Caco-2 (cell line): ENCODE results near the gene FNDC11. TPM values are rescaled to one million over a fixed set of nuclear protein-coding genes. Genes with fewer than 3 reads are reported as not detected.

Experiments
- BruUV-seq: library from RNA; stranded (reverse); fragments of 400-500 nt; replicated peaks from 2 replicates; lab custom pipeline; 2021; lab: Mats Ljungman, UMichigan
- CTCF ChIA-PET: fragments of 300-600 bp; sonication (Branson Sonifier 250); formaldehyde crosslinking; loops from one replicate; lab custom pipeline; 2022; ENCODE audit warnings: antibody characterized with exemption; lab: Charles Lee
- POLR2A ChIA-PET: fragments of 300-600 bp; sonication (Branson Sonifier 250); formaldehyde crosslinking; loops from one replicate; lab custom pipeline; 2022; ENCODE audit warnings: antibody characterized with exemption; lab: Charles Lee
- DNase-seq, 2 experiments: peaks; one replicate each; pipeline versions ENCODE4 v3.0.0 to v3.0.0-alpha.2; 2020 to 2022
- H3K27me3 ChIP-seq: replicated peaks from 2 replicates; pipeline ENCODE4 v1.6.0; 2011; ENCODE audit warnings: low read length; ENCODE audit not compliant: control insufficient read depth, insufficient read depth
- H3K36me3 ChIP-seq: 2 replicates; pipeline ENCODE4 v1.5.1; 2011; ENCODE audit warnings: low read length; ENCODE audit not compliant: control insufficient read depth, insufficient read depth
- H3K4me1 ChIP-seq: fragments of 250-450 bp; sonication (Bioruptor Pico); 2 replicates; pipeline ENCODE4 v1.5.1; 2020; ENCODE audit warnings: mild to moderate bottlenecking
- H3K4me3 ChIP-seq: 2 replicates; pipeline ENCODE4 v1.5.1; 2011; ENCODE audit warnings: low read depth, mild to moderate bottlenecking, control low read depth, low read length
- H3K9me3 ChIP-seq: fragments of 250-450 bp; sonication (Bioruptor Pico); 2 replicates; pipeline ENCODE4 v1.5.1; 2020; ENCODE audit warnings: mild to moderate bottlenecking, moderate library complexity
- H3K27ac Mint-ChIP-seq: one replicate; pipeline ENCODE4 v1.8.0; 2022; ENCODE audit warnings: mixed read lengths; ENCODE audit not compliant: unreplicated experiment
- H3K27me3 Mint-ChIP-seq: one replicate; pipeline ENCODE4 v1.8.0; 2022; ENCODE audit warnings: mixed read lengths; ENCODE audit not compliant: insufficient read depth, unreplicated experiment
- H3K36me3 Mint-ChIP-seq: one replicate; pipeline ENCODE4 v1.8.0; 2022; ENCODE audit warnings: mild to moderate bottlenecking, mixed read lengths; ENCODE audit not compliant: insufficient read depth, unreplicated experiment
- H3K4me1 Mint-ChIP-seq: one replicate; pipeline ENCODE4 v1.8.0; 2022; ENCODE audit warnings: low read depth, mixed read lengths; ENCODE audit not compliant: unreplicated experiment
- H3K4me3 Mint-ChIP-seq: one replicate; pipeline ENCODE4 v1.8.0; 2022; ENCODE audit warnings: mild to moderate bottlenecking, moderate library complexity, mixed read lengths; ENCODE audit not compliant: unreplicated experiment
- H3K9me3 Mint-ChIP-seq: one replicate; pipeline ENCODE4 v1.8.0; 2022; ENCODE audit warnings: mixed read lengths; ENCODE audit not compliant: unreplicated experiment
- intact Hi-C: fragments of 100-400 bp; cut with micrococcal nuclease; formaldehyde crosslinking; loops from one replicate; pipeline ENCODE4 v1.10.0; 2022; ENCODE audit not compliant: unreplicated experiment
- total RNA-seq: library from RNA; stranded (reverse); gene quantifications from 2 replicates; pipeline ENCODE4 v1.2.3, GENCODE V29; 2022
- TF ChIP-seq, protein P1 (sequence below), 2 experiments: fragments of 200-600 bp in 1 of 2; IDR thresholded peaks; 1 replicate in 1 of 2; 2 replicates in 1 of 2; pipeline versions ENCODE4 v1.5.1 to v1.8.0; 2011 to 2022; ENCODE audit warnings: antibody characterized with exemption in 1 of 2, control low read depth in 1 of 2, inconsistent platforms in 1 of 2, low read depth in 1 of 2, low read length in 1 of 2, mild to moderate bottlenecking in 1 of 2, moderate library complexity in 1 of 2; ENCODE audit not compliant: insufficient read depth in 1 of 2, severe bottlenecking in 1 of 2, unreplicated experiment in 1 of 2

Gene FNDC11
- total RNA-seq, 1 experiment from 2014 or later = not detected

GRCh38 chr20:63527184-63527583, 26.8 kb upstream of the FNDC11 start:
- Mint-ChIP-seq H3K36me3 (peaks cover 72% of the 10 kb centered on the region), H3K27ac (no peak overlapping the region), H3K4me3 (no peak overlapping the region), H3K4me1 (no peaks in the 10 kb centered on the region), H3K27me3 (no peaks in the 10 kb centered on the region), H3K9me3 (no peaks in the 10 kb centered on the region)
- no peak for DNase-seq
- Histone ChIP-seq H3K4me1 (peaks cover 14% of the 10 kb centered on the region), H3K36me3 (peaks cover 12% of the 10 kb centered on the region), H3K27me3 (no peaks in the 10 kb centered on the region), H3K9me3 (peaks cover 15% of the 10 kb centered on the region), H3K4me3 (no peak overlapping the region)
- BruUV-seq = no TSS peak
- TF ChIP-seq, protein P1, sequence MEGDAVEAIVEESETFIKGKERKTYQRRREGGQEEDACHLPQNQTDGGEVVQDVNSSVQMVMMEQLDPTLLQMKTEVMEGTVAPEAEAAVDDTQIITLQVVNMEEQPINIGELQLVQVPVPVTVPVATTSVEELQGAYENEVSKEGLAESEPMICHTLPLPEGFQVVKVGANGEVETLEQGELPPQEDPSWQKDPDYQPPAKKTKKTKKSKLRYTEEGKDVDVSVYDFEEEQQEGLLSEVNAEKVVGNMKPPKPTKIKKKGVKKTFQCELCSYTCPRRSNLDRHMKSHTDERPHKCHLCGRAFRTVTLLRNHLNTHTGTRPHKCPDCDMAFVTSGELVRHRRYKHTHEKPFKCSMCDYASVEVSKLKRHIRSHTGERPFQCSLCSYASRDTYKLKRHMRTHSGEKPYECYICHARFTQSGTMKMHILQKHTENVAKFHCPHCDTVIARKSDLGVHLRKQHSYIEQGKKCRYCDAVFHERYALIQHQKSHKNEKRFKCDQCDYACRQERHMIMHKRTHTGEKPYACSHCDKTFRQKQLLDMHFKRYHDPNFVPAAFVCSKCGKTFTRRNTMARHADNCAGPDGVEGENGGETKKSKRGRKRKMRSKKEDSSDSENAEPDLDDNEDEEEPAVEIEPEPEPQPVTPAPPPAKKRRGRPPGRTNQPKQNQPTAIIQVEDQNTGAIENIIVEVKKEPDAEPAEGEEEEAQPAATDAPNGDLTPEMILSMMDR (IDR thresholded peaks at IDR 0.05; ENCODE audit: insufficient read depth in 1 of 2, low read depth in 1 of 2, low read length in 1 of 2, severe bottlenecking in 1 of 2, unreplicated experiment in 1 of 2) = no peak
- ChIA-PET CTCF (interaction anchor here (0.6 to 1.7 kb wide), 3 partner anchors 11 to 601 kb away, joined by 3 to 6 read pairs (median 4); no protein-coding TSS in a partner anchor), POLR2A (interaction anchor here (0.7 kb wide), 1 partner anchor 9 kb away, joined by 3 read pairs; no protein-coding TSS in a partner anchor)
- intact Hi-C loops = no loop called here

GRCh38 chr20:63529180-63529860, 24.6 kb upstream of the FNDC11 start:
- ChIA-PET CTCF (interaction anchor here (0.6 to 2.5 kb wide), 5 partner anchors 8 to 450 kb away, joined by 3 to 7 read pairs (median 4); partner anchors contain the start of genes PPDPF, PTK6 and SAMD10), POLR2A (interaction anchor here (0.5 to 2.5 kb wide), 7 partner anchors 9 to 1245 kb away, joined by 3 to 21 read pairs (median 8); partner anchors contain the start of genes HELZ2, PPDPF and TPD52L2)
- no peaks in the 10 kb centered on the region for H3K27me3 Mint-ChIP-seq
- H3K27ac Mint-ChIP-seq = no peak overlapping the region
- H3K36me3 Mint-ChIP-seq = peaks cover 50% of the 10 kb centered on the region
- no peak for DNase-seq
- H3K4me3 Mint-ChIP-seq = no peak overlapping the region
- BruUV-seq = no TSS peak
- Histone ChIP-seq H3K4me1 (peaks cover 19% of the 10 kb centered on the region), H3K36me3 (no peaks in the 10 kb centered on the region), H3K9me3 (no peaks in the 10 kb centered on the region), H3K27me3 (no peaks in the 10 kb centered on the region), H3K4me3 (no peak overlapping the region)
- no peaks in the 10 kb centered on the region for H3K9me3 Mint-ChIP-seq
- intact Hi-C loops = no loop called here
- TF ChIP-seq, protein P1 (IDR thresholded peaks at IDR 0.05; ENCODE audit: insufficient read depth in 1 of 2, low read depth in 1 of 2, low read length in 1 of 2, severe bottlenecking in 1 of 2, unreplicated experiment in 1 of 2) = no peak
- no peaks in the 10 kb centered on the region for H3K4me1 Mint-ChIP-seq

DNA sequence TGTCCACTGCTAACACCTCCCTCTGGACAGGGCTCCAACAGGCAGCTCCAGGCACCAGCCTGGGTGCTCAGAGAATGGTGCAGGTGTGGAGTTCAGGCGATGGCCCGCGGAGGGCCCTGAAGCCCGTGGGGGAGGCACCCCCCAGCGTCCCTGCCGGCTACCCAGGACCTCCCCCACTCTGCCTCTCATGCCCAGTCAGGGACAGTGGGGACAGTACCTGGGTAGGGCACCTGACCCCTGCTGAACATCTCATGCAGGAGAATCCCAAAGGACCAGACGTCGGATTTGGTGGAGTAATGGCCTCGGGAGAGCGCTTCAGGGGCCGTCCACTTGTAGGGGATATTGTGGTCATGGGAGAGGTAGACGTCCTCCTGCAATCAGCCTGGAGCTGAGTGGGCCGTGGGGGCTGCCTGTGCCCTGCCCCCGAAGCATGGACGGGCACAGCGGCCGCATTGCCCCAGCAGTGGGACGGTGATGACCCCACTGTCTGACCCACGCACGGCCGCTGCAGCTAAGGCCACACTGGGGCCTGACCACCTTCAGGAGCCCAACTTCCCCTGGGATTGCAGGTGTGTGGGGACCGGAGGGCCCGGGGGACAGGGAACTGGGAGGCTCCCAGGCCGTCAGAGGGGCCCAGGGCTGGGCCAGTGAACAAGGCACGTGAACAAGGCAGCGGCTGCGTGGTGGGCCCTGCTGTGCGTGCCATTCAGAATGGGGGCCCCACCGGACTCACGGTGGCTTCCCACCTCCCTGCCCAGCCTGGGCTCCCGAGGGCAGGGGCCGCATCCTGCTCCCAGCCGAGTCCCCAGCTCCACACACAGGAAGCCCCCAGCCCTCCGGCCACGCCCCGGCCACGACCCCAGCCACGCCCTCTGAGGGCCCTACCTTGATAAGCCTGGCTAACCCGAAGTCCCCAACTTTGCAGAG, 23.8 kb upstream of the FNDC11 start:
- no peak for DNase-seq
- POLR2A ChIA-PET = interaction anchor here (0.5 to 2.5 kb wide), 4 partner anchors 10 to 335 kb away, joined by 3 to 21 read pairs (median 3); partner anchors contain the start of genes PPDPF and TPD52L2
- TF ChIP-seq, protein P1 (IDR thresholded peaks at IDR 0.05; ENCODE audit: insufficient read depth in 1 of 2, low read depth in 1 of 2, low read length in 1 of 2, severe bottlenecking in 1 of 2, unreplicated experiment in 1 of 2) = no peak

More for the DNA sequence above, 23.8 kb upstream of the FNDC11 start:
- no peaks in the 10 kb centered on the region for H3K27me3 Mint-ChIP-seq
- no peak overlapping the region for H3K4me3 Mint-ChIP-seq
- H3K4me3 ChIP-seq = no peak overlapping the region
- H3K9me3 ChIP-seq = no peaks in the 10 kb centered on the region
- H3K9me3 Mint-ChIP-seq = no peaks in the 10 kb centered on the region
- no peaks in the 10 kb centered on the region for H3K36me3 ChIP-seq
- H3K36me3 Mint-ChIP-seq = peaks cover 42% of the 10 kb centered on the region
- H3K27me3 ChIP-seq = no peaks in the 10 kb centered on the region
- intact Hi-C loops = no loop called here
- no peak overlapping the region for H3K27ac Mint-ChIP-seq
- H3K4me1 Mint-ChIP-seq = no peaks in the 10 kb centered on the region
- CTCF ChIA-PET = interaction anchor here (0.6 to 2.5 kb wide), 5 partner anchors 8 to 450 kb away, joined by 3 to 7 read pairs (median 4); partner anchors contain the start of genes PPDPF, PTK6 and SAMD10
- peaks cover 27% of the 10 kb centered on the region for H3K4me1 ChIP-seq
- BruUV-seq = no TSS peak
